Hepatocyte (in vitro differentiated cells): Measurements from ENCODE around the gene ZNF879.

Experiments
- CTCF ChIP-seq: fragments of 200-600 bp; sonication (generic); IDR thresholded peaks from 2 replicates; pipeline ENCODE4 v1.5.1; 2016; ENCODE audit warnings: antibody characterized with exemption, mild to moderate bottlenecking; ENCODE audit not compliant: poor library complexity
- EZH2phosphoT487 ChIP-seq: fragments of 200-600 bp; sonication (generic); IDR thresholded peaks from one replicate; pipeline ENCODE4 v1.6.1; 2018; ENCODE audit warnings: antibody characterized with exemption, mild to moderate bottlenecking, low read depth, moderate library complexity; ENCODE audit not compliant: unreplicated experiment, severe bottlenecking

- TF ChIP-seq CTCF = no peak
- TF ChIP-seq EZH2phosphoT487 = no peak
These were observed 36.8 kb downstream of the ZNF879 start, which contains the start of gene ZNF354C for GRCh38 chr5:179060116-179061008.
